Measurements from ENCODE around the gene RRM2. TPM values are rescaled to one million over a fixed set of nuclear protein-coding genes. Genes with fewer than 3 reads are reported as not detected.

The RRM2 gene
- polyA plus RNA-seq, 1 donor from 2014 or later: 0.57 TPM

GRCh38 chr2:10162586-10163497 is 40.3 kb downstream of the RRM2 start:
- H3K27ac ChIP-seq (ENCODE audit: low read length): peak overlapping the region; percentile 45
- no peaks in the 10 kb centered on the region for H4K20me1 ChIP-seq (ENCODE audit: insufficient read depth)
- no peaks in the 10 kb centered on the region for H3F3A ChIP-seq (ENCODE audit: insufficient read depth, low read length, poor library complexity, severe bottlenecking)
- H3K9ac ChIP-seq (ENCODE audit: low read length): peak overlapping the region; percentile 31
- H3K79me2 ChIP-seq (replicated peaks; ENCODE audit: insufficient read depth, low read length): no peaks in the 10 kb centered on the region
- H3K4me2 ChIP-seq (ENCODE audit: low read length): no peak overlapping the region
- no peak overlapping the region for H2AFZ ChIP-seq (ENCODE audit: low read depth, low read length)
- no peaks in the 10 kb centered on the region for H3K27me3 ChIP-seq (ENCODE audit: insufficient read depth, low read depth, low read length)
- H3K4me3 ChIP-seq (ENCODE audit: low read length): no peak overlapping the region
- no peaks in the 10 kb centered on the region for H3K9me2 ChIP-seq (ENCODE audit: insufficient read depth, low read length)
- TF ChIP-seq POLR2AphosphoS5 (IDR thresholded peaks at IDR 0.05) (no peak), TAF1 (IDR thresholded peaks at IDR 0.05; ENCODE audit: low read depth) (no peak), REST (IDR thresholded peaks at IDR 0.05; ENCODE audit: borderline replicate concordance) (no peak), MXI1 (conservative IDR thresholded peaks at IDR 0.05; ENCODE audit: poor library complexity, severe bottlenecking) (no peak), CTCF (IDR thresholded peaks at IDR 0.05; ENCODE audit: poor library complexity, severe bottlenecking) (no peak), RAD21 (conservative IDR thresholded peaks at IDR 0.05) (no peak), SMC3 (conservative IDR thresholded peaks at IDR 0.05; ENCODE audit: poor library complexity) (no peak), EP300 (conservative IDR thresholded peaks at IDR 0.05; ENCODE audit: poor library complexity, severe bottlenecking) (no peak), EZH2 (IDR thresholded peaks at IDR 0.05; ENCODE audit: borderline replicate concordance, insufficient read depth, low read length, poor library complexity, severe bottlenecking) (no peak)
- H3K9me3 ChIP-seq (ENCODE audit: low read length): no peaks in the 10 kb centered on the region
- H3K36me3 ChIP-seq (ENCODE audit: insufficient read depth, low read length): no peaks in the 10 kb centered on the region

- H3K4me2 ChIP-seq (ENCODE audit: low read length): no peak overlapping the region
- H3K36me3 ChIP-seq (ENCODE audit: insufficient read depth, low read length): no peaks in the 10 kb centered on the region
- no peak for TF ChIP-seq RAD21 (conservative IDR thresholded peaks at IDR 0.05)
- TF ChIP-seq CTCF (IDR thresholded peaks at IDR 0.05; ENCODE audit: poor library complexity, severe bottlenecking): peak; percentile 11
- H3K27ac ChIP-seq (ENCODE audit: low read length): no peak overlapping the region
- H3K9me2 ChIP-seq (ENCODE audit: insufficient read depth, low read length): no peaks in the 10 kb centered on the region
- no peaks in the 10 kb centered on the region for H3K9me3 ChIP-seq (ENCODE audit: low read length)
- no peak overlapping the region for H2AFZ ChIP-seq (ENCODE audit: low read depth, low read length)
- H3K27me3 ChIP-seq (ENCODE audit: insufficient read depth, low read depth, low read length): no peaks in the 10 kb centered on the region
- no peaks in the 10 kb centered on the region for H3K79me2 ChIP-seq (replicated peaks; ENCODE audit: insufficient read depth, low read length)
- no peaks in the 10 kb centered on the region for H3F3A ChIP-seq (ENCODE audit: insufficient read depth, low read length, poor library complexity, severe bottlenecking)
- H4K20me1 ChIP-seq (ENCODE audit: insufficient read depth): no peaks in the 10 kb centered on the region
- no peak overlapping the region for H3K9ac ChIP-seq (ENCODE audit: low read length)
- H3K4me3 ChIP-seq (ENCODE audit: low read length): no peak overlapping the region
These were observed 41.3 kb downstream of the RRM2 start for GRCh38 chr2:10163498-10164486.

Data from neural cell (in vitro differentiated cells).